ENCODE measurements around the gene GMPPB.

The GMPPB gene

DNA sequence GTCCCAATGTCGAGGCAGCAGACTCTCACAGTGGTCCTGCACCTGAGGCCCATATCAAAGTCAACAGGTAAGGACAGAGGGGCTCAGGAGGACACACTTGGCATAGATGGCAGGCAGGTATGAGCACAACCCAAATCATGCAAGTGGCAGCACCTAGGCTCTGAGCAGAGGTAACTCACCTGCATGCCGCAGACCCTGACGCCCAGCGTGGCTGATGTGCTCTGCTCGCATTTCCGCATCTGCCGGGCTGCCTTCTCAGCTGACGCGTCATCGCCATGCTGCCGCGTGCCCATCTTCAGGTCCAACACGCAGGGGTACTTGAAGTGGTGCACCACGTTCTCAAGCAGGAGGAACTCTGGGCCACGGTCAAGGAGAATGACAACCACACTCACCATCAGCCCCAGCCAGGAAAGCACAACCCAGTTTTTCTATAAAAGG lies 4.2 kb upstream of the GMPPB start:
- DNase-seq = no peak

DNA sequence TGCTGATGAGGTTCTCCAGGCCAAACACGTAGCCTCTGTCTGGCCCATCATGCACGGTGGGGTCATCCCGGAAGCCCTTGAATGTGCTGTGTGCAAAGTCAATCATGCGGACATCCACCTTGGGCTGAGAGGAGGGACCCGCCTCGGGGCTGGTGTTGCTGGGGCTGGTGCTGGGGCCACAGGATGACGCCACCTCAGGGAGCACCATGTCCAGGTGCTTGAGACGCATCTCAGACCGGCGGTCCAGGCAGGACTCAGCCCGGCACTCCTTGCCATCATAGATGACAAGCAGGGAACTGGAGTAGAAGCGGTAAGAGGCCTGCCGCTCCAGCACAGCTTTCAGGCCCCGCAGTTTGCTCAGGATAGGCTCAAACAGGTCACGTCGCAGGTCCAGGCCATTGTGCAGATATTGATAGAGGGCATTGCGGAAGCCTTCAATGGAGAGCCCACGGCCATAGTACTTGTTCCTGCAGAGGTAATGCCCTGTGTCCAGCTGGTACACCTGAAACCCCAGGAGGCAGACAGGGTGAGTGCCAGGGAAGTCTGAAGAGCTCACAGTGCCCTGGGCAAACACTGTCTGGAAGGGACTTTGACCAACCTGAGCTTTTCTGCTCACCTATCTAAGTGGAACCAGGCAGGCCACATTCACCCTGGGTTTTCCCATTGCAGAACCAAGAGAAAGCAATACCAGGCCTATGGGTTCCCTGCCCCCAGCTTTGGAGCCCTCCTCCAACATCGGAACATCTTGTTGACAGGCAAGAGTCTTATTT lies 3.6 kb upstream of the GMPPB start:
- no peak for DNase-seq

DNA sequence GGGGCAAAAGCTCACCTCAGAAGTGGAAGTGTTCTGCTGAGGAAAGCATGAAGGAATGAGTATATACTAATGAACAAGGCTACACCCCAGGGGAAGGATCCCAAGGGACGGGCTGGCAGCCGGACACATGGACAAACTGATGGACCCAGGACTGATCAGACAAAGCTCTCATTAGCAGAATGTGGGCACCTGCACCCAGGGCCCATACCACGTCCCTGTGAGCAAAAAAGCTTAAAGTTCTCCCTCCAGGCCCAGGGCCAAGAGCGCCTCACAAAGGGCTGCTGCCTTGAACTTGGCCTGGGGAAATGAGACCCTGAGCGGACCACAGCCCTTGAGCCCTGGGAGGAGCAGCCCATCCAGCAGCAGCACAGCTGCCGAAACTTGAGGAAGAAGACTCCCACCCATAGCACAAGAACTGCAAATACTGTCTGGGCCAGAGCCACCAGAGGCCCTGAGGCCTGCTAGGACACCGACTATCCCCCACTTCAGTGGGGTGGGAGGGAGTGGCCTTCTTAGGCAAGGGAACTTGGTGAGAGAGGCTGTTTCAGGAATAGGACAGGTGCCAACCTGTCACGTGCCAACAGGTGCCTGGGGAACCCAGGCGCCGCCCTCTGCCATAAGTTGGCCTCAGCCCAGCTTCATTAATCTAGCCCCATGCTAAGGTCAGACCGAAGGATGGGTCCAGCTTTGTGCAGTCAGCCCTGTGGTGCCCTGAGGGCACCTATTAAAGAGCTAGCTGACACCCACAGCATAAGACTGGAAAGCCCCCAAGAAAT lies 2.3 kb upstream of the GMPPB start:
- DNase-seq = peak in 1 of 2 experiments; percentile 11

DNA sequence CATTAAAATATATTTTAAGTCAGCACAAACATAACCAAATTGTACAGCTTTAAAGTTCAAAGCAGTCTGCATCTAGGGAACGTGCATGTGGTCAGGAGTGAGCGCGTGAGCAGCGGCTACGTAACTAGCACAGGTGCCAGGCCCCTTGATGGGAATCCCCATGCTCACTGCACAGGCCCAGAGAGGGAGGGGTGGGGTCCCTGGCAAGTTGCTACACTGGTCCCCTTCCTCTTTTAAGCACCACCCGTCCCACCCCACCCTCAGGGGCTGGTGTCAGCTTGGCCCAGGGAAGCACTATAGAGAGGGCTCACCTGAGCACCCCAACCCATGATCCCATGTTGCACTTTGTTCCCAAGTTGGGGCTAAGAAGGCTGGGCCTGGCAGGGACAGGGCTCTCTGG lies 835 bp upstream of the GMPPB start:
- peak; percentile 35 to 44 for DNase-seq

DNA sequence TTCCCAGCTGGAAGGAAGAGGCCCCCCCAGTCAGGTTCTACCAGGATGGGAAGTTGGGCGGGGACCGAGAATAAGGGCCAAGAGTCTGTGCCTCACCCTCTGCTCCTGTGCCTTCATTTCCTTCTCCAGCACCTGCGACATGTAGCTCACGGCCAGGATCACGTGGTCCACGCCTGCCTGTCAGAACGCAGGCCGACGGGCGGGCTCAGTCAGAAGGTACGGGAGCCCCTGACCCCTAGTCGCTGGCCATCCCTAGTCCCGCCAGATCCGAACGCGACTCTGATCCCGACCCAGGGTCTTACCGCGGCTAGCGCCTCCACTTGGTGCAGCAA lies 489 bp downstream of the GMPPB start:
- DNase-seq = peak; percentile 72 to 78

DNA sequence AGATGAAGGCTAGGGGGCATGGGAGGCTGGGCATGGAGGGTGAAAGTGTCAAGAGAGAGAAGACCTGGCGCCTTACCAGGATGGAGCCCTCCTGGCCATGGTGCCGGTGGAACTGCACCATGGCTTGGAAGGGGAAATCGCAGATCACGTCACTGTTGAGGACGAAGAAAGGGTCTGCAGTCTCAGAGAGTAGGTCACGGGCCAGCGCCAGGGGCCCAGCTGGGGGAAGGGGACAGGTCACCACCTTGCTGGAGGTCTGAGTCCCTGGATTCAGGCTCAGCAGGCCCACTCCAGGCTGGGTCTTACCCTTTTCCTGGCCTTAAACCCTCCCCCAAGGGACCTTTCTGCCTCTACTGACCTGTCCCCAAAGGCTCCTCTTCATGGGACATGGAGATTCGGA lies 855 bp downstream of the GMPPB start:
- no peak for DNase-seq

DNA sequence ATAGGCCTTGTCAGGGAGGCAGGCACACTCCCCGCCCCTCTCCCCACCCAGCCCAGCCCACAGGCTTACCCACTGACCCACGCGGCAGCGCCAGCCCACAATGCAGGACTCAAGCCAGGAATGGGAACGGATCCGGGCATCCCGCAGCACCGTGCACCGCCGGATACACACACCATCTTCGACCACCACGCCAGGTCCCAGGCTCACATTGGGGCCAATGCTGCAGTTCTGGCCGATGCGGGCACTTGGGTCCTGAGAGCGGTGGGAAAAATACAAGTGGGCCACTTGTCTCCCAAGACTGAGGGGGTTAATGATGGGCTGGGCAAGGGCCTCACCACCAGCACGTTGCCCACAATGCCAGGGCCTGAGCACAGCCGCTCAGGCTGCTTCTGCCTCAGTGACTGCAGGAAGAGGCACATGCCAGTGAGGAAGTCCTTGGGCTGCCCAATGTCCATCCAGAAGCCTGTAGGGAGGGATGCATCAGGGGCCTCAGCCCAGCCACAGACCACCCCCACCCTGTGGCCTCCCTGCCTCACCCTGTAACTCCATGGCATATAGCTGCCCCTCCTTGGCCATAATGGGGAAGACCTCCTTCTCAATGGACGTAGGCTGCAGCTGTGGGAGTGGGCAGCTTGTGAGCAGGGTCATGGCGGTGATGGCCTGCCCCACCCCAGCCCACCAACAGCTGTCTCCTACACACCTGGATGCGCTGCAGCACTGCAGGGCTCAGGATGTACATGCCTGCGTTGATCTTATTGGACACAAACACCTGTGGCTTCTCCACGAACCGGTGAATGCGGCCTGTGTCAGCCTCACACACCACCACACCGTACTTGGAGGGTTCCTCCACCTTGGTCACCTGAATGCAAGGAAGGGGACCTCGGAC lies 1.6 kb downstream of the GMPPB start:
- peak in 1 of 2 experiments; percentile 16 for DNase-seq

DNA sequence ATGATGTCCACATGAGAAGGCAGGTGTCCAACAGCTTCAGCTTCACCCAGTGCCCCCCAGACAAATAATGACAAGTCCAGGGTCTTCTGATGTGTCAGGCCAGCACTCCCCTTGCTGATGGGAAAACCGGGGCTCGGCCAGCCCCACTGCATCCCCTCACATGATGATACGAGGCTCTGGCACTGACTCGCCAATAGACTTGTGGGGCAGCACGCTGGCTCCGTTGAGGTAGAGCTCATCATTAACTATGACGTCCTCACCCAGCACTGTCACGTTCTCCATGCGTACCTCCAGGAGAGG lies 2.2 kb downstream of the GMPPB start:
- DNase-seq = peak in 1 of 2 experiments; percentile 19

DNA sequence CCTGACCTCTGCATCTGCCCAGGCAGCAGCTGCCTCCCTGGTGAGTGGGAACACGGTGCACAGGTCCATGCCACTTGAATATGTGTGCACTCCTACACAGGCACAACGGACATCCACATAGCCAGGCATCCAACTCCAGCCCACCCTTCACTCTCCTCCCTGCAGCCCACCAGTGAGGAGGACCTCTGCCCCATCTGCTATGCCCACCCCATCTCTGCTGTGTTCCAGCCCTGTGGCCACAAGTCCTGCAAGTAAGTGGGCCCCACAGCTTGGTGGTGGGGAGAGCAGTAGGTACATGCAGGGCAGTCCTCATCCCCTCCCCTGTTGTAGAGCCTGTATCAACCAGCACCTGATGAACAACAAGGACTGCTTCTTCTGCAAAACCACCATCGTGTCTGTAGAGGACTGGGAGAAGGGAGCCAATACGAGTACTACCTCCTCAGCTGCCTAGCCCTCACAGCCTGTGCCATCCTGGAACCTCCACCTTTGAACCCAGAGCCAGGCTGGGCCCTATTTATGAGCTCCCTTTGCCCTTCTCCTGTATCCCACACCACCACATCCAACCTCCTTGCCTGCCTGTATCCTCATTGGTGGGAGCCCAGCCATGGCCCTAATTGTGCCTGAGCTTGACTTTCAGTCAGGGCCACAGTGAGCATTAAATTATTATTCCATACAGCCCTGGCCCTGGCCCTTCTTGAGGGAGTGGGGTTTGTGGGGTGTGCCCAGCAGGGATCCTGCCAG lies 2.7 kb downstream of the GMPPB start:
- DNase-seq = peak in 1 of 2 experiments; percentile 30

DNA sequence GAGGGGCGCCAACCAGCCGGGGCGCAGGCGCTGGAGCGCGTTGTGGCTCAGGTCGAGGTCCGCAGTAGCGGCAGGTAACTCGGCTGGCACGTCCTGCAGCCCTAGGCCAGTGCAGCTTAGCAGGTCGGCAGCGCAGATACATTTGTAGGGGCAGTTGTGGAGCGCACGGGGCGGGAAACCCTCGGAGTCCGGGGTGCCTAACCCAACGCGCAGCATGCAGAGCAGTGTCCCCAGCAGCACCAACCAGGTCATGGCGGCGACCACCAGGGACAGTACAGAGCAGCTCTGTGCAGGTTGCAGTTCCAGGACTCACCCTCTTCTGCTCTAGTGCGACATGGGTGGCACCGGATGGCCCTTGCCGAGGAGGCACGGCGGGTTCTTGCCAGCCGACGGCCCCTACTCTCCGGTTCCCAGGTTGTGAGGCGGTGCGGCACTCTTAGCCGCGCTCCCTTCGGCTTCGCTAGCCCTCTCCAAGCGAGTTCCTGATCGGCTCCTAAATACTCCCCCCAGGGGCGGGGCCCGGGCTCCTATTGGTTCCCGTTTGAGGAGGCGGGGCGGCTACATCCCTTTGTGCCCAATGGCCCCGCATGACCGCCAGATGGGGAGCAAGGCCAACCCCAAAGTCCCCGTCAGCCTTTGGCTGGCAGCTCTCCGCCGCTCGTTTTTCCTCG lies 4.4 kb downstream of the GMPPB start, which contains the start of gene AMIGO3:
AMIGO3 (minus strand) TSS at position 471 of the 671 bp plus-strand sequence; CDS start at position 252, 219 bp downstream.
- DNase-seq = peak; percentile 95

DNA sequence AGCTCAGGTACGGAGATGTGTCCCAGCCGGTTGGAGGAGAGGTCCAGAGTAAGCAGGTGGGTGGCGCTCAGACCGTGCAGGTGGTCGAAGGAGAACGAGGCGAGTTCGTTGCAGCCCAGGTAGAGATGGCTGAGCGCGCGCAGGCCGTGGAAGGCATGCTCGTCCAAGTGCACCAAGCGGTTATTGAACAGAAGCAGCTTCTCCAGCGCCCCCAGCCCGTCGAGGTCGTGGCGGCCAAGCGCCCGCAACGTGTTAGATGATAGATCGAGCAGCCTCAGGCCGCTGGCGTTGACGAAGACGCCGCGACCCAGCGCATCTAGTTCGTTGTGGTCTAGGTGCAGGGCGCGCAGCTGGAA lies 4.9 kb downstream of the GMPPB start:
- no peak for DNase-seq

DNA sequence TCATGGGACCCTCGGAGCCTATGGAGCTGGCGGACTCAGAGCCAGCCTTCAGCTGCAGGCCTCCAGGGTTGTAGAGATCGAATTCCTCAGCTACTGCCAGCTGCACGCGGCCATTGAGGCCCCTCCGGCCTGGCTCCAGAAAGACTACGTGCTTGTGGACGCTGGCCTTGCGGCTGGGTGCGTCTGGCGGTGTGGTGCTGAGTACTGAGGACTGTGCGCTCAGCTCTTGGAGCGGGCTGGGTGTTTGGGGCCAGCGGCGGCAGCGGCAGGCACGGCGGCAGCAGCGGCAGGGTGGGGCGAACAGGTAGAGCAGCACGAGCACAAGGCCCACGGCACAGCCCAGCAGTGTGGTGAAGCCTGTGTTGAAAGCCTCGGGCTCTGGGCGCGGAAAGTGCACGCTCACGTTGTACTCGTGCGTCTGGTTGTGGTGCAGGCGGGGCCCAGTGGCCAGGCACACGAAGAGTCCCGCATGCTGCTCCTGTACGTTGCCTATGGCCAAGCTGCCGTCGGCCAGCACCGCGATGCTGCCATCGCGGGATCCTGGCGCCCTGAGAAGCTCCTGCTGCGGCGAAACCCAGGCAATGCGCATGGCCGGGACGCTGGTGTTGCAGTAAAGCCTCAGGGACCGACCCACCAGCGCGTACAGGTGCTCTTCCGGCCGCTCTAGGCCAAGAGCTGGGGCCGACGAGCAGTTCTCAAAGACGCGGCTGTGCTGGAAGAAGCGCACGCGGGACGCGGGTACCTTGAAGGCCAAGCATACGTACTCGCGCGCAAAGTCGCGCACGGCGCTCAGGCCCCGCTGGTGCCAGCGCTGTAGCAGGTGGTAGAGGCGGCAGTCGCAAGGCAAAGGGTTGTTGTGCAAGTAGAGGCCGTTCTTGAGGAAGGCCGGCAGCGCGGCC lies 5.5 kb downstream of the GMPPB start:
- no peak for DNase-seq

DNA sequence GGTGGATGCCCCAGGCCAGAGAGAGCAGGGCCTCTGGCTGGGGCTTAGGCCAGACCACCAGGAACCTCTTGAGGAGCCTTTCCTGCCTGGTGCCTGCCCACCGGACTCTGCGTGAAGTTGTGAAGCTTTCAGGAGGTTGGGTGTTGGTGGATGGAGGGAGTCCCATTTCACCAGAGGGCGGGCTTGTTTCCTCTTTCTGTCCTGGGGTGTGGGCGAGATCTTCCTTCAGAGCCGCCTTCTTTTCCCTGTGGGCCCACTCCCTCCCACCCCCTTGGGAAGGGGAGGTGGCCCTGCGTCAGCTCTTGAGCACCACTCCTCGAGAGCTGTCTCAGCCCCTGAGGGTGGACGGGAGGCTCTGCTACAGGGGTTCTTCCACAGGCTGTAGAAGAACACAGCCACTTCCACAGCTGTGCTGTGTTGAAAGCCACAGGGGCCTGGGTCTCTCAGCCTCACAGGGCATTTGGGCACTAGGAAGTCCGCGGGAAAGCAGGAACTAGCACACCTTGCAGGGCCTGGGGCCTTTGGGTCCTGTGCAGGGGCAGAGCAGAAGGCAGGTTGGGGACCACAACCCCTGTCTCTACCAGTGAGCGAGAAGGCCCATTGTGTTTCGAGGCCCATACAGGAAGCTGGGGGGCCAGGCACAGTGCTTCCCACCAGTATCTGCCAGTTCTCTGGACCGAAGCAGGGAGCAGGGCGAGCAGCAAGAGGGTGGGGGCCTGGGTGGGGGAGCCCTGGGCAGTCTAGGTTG lies 6.4 kb downstream of the GMPPB start:
- no peak for DNase-seq

DNA sequence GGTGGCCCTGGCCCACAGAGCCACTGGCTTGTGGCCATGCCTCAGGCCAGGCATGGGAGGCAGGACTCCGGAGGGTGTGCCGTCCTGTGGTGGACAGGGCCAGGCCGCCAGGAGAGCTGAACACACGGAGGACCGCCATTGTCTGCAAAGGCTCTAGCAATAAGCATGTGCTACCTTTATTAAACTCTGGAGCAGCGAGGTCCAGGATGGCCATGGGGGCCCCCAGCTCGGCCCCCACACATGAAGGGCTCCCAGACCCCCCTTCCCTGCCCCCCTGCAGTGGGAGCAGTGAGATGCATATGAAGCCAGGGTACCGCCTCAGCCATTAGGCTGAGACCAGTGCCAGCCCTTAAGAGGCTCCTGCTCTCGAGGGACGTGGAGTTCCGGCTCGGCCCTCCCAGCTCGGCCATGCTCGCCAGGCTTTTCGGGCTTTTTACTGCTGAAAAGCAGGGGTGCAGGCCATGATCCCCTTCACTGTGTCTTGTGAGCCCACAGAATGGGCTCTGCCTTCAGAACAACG lies 7.0 kb downstream of the GMPPB start:
- DNase-seq = no peak

DNA sequence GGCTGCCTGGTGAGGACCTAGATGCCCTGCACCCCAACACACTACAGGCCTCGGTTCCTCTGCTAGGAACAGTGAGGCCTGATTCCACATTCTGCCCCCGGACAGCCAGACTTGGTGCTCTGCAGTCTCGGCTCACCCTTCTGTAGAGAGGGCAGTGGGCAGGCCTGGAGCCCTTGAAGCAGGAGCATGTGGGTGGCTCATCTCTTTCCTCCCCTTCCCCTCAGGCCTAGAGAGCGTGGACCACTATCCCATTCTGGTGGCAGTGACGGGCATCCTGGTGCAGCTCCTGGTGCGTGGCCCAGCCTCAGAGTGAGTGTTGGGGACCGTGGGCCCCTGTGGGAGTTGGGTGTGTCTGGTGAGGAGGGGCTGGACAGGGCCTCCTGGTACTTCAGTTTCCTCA lies 7.6 kb downstream of the GMPPB start:
- no peak for DNase-seq

DNA sequence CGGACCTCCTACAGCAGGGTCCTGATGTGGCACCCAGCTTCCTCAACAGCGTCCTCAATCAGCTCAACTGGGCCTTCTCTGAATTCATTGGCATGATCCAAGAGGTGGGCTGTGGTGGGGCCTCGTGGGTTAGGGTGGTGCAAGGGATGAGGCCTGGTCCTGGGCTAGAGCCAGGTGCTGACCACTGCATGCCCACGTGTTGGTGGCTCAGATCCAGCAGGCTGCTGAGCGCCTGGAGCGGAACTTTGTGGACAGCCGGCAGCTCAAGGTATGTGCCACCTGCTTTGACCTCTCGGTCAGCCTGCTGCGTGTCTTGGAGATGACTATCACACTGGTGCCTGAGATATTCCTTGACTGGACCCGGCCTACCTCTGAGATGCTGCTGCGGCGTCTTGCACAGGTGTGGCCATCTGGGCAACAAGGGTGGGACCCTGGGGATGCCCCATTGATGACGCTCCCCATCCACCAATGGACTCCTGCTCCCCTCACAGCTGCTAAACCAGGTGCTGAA lies 8.1 kb downstream of the GMPPB start:
- DNase-seq = no peak

DNA sequence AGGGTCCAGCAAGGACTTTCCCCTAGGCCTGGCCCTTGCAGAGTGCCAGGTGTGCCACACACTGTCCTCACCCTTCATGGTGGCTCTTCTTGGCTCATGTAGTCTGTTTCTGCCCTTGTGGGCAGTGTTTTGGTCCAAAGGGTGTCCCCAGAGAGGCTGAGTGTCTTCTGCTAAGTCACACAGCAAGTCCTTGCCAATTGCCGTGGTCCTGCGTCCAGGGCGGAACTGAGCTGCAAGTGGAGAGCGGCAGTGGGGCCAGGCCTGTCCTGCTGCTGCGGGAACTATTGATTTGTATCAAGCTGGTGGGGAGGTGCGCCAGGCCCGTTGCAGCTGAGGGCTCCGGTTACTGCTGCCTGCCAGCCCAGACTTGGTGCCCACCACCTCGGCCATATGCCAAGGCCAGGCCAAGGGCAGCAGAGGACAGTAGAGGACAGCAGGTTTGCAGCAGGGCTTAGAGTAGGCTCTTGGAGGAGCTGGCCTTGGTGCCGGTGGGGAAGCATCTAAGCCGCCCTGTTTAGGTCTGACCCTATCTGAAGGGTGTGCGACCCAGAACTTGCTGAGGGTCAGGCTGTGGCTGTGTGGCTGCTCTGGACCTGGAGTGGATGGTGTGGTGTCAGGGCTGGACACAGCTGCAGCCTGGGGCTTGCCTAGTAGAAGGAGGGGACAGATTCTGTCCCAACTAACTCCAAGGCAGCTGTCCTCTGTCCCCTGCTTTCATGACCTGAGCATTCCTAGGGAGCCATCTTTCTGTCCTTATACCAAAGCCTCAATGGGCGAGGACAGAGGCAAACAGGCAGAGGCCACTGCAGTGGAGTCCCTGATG lies 8.8 kb downstream of the GMPPB start:
- DNase-seq = no peak

DNA sequence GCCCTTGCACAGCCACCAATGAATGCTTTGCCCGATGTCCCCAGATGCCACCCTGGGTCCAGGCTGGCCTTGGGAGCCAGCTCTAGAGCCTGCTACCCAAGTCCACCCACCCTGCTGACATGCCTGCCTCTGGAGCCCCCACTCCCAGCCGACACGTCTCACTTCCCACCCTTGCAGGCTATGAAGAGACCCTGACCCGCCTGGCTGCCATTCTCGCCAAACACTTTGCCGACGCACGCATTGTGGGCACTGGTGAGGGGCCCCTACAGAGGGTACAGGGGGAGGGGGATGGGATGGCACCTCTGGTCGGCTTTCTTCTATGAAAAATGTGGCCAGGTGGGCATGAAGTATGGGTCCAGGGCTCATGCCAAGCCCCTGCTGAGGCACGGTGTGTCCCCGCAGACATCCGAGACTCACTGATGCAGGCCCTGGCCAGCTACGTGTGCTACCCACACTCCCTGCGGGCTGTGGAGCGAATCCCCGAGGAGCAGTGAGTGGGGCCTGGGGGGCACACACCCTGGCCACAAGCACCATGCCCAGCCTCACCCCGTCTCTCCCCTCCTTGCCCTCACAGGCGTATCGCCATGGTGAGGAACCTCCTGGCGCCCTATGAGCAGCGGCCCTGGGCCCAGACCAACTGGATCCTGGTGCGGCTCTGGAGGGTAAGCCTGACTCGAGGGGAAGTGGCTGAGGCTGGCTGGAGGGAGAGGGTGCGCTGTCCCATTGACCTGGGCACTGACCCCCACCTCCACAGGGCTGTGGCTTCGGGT lies 10.2 kb downstream of the GMPPB start:
- no peak for DNase-seq

Measured in activated T-cell treated with anti-CD3 and anti-CD28 coated beads, Interleukin-2, amount 50 U/mL, for 48 hours (primary cell).